GM08714 (cell line): ENCODE measurements around the gene PRSS1.
"Not testable (repeated sequence)": the region's sequence is repeated elsewhere in the genome, so short reads cannot be mapped to it uniquely, and the experiment has no call there.

Source experiments
- H3K4me3 ChIP-seq: fragments of 200-500 bp; sonication (Bioruptor generic); 2 replicates; pipeline ENCODE4 v1.5.1; 2014; ENCODE audit warnings: mild to moderate bottlenecking, low read length, inconsistent platforms
- ZNF274 ChIP-seq: IDR thresholded peaks from 2 replicates; pipeline ENCODE4 v1.6.1; 2012; ENCODE audit warnings: mild to moderate bottlenecking, low read depth, low read length

The PRSS1 gene

DNA sequence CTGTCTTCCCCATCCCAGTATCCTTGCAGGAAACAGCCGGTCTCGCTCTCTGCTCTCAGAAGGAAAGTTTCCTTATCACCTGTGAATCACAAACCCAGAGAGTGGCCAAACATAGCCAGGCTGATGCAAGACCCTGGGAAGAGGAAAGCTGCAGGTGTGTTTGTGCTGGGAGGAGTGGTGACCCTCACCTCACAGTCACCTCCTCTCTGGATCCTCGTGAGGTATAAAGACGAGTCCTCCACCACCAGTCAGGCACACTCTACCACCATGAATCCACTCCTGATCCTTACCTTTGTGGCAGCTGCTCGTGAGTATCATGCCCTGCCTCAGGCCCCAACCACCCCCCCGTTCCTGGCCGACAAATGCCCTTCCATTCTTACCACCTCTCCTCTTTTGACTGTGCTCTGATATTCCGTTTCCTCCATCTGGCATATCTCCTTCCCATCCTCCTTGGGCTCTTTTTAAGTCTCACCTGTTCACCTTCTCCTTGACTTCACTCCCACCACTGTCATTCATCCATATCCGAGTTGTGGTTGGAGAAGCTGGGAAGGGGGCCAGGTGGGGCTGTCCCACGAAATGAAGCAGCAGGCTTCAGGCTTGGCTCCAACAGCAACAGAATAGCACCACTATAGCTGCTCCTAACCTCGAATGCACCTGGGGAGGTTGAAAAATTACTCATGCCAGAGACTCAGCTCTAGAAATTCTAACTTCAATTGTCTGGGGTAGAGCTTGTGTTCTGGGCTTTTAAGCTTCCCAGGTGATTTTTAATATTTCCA is at the start of gene PRSS1:
TSS of gene PRSS1 (plus strand) at position 255 of the 776 bp plus-strand sequence. CDS start at position 268, 13 bp downstream.
- H3K4me3 ChIP-seq, result no peak within 1 kb of the TSS
- no peak for TF ChIP-seq ZNF274

GRCh38 chr7:142700935-142701334 is 48.3 kb upstream of the PRSS1 start:
- not testable (repeated sequence) for H3K4me3 ChIP-seq

- TF ChIP-seq ZNF274, result no peak
- no peak overlapping the region for H3K4me3 ChIP-seq
Observed at GRCh38 chr7:142703655-142704305, 45.5 kb upstream of the PRSS1 start.

DNA sequence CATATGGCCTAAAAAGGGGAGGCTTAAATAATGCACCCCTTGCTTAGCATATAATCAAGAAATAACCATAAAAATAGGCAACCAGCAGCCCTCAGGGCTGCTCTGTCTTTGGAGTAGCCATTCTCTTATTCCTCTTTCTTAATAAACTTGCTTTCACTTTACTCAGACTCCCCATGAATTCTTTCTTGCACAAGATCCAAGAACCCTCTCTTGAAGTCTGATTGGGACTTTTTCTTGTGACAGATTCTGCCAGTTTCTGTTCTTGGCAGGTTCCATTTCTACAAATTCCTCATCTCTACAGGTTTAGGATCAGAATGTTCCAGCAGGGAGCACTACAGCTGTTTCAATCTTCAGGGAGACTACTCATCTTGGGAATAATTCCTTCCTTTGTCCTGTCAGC is 40.5 kb upstream of the PRSS1 start:
- not testable (repeated sequence) for H3K4me3 ChIP-seq

DNA sequence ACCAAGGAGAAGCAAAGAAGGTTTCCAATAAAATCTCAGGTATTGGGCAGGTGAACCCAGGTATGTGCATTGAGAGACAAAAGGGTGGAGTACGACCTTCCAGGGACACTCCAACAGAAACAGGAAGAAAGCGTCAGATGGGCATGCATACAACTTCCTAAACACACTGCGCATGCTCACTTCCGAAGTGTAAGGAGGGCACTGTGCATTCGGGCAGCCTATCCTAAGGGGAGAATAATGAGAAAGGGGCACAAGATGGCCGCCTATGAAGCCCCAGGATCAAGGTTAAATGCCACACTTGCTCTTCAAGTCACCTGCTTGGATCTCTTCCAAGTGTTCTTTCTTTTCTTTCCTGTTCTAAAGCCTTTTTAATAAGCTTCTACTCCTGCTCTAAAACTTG is 39.4 kb upstream of the PRSS1 start:
- H3K4me3 ChIP-seq, result no peak overlapping the region
- TF ChIP-seq ZNF274, result no peak

DNA sequence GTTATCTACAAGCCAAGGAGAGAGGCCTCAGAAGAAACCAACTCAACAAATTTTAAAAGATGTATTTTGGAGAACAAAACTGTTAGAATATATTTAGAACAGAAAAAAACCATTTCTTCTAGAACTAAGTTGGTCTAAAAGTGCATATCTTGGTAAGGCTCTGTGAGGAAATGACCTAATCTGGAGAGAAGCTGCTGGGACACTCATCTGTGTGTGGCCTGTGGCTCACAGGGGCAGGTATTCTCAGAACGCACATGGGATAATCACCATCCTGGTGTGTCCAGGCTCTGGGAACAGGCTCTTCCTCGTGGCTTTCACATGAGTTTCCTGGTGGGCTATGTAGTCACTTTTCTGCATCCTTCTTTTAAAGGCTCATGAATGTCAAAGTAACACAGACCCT is 38.1 kb upstream of the PRSS1 start:
- no peak overlapping the region for H3K4me3 ChIP-seq
- TF ChIP-seq ZNF274, result no peak

DNA sequence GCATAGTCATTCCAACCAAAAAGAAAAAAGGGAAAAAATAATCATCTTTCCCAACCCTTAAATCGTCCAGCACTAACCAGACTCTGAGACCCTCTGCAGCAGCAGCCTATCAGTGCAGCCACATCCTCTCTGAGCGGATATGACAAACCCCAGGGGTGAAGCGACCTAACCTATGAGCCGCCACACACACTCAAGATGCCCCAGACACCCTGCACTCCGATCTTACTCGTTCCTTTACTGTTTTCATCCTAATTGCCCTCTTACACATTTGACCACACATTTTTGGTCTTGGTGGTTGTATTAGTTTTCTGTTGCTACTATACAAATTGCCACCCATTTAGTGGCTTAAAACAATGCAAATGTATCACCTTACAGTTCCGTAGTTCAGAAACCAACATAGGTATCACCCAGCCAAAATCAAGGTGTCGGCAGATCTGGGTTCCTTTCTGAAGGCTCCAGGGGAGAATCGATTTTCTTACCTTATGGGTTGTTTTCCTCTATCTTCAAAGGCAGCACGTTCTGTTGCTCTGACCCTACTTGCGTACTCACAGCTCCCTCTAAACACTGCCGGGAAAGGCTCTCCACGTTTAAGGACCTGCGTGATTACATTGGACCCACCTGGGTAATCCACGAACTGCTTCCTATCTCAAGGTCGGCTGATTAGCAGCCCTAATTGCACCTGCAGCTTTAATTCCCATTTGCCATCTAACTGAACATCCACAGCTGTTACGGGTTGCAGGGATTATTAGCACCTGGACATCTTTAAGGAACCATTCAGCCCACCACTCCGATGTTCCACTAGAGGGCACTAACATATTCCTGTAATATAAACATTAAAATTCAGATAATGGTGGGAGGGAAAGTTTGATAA is 37.3 kb upstream of the PRSS1 start:
- no peak overlapping the region; the same call in 1 of the 2 replicates for H3K4me3 ChIP-seq
- TF ChIP-seq ZNF274, result no peak

DNA sequence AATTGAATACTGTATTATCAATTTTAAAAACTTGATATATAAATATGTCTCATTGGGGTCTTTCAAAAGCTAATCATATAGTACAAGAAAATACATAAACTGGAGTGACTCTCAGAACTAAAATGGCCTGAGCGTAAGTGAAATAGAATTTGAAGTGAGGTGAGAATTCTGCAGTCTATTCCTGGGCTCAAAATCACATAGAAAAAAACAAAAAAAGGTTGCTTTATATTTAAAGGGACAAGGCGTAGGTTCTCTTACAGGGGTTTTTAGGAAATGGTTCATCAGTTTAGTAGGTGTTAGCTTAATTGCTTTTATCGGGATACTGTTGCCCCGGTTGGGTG is 36.7 kb upstream of the PRSS1 start:
- H3K4me3 ChIP-seq, result no peak overlapping the region
- no peak for TF ChIP-seq ZNF274

DNA sequence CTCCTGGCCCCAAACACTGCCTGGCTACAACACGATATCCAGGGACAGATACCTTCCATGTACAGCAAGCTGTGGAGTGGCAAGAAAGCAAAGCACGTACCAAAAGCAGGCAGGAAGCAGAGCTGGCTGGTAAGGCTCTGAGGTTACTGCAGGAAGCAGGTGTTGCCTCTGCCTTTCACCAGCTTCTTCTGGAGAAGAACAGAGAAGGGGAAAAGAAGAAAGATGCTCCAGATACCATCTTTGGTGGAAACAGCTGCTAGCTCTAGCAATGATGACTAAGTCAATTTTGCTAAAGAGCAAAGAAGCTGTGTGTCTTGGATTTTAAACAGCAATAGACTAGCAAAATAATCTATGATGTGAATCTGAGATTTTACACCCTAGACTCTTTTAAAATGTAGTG is 34.9 kb upstream of the PRSS1 start:
- TF ChIP-seq ZNF274, result no peak
- no peak overlapping the region for H3K4me3 ChIP-seq

- no peak for TF ChIP-seq ZNF274
Observed at GRCh38 chr7:142716596-142716995, 32.7 kb upstream of the PRSS1 start.

DNA sequence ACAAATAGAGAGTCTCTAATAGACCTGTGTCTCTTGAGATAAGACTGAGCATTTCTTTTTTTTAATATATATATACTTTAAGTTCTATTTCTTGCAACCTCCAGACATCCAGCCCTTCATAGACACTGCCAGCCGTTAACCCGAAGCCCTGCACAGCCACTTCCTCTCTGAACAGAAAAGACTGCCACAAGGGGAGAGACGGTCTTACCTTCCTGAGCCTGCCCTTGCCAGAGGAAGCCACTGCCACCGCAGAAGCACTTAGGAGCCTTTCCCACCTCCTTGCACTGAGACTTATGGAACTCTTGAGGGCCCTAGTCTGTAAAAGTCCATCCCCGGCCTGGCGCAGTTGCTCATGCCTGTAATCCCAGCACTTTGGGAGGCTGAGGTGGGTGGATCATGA is 31.8 kb upstream of the PRSS1 start:
- no peak overlapping the region for H3K4me3 ChIP-seq
- TF ChIP-seq ZNF274, result no peak

More at GRCh38 chr7:142716596-142716995, 32.7 kb upstream of the PRSS1 start:
- H3K4me3 ChIP-seq, result no peak overlapping the region

DNA sequence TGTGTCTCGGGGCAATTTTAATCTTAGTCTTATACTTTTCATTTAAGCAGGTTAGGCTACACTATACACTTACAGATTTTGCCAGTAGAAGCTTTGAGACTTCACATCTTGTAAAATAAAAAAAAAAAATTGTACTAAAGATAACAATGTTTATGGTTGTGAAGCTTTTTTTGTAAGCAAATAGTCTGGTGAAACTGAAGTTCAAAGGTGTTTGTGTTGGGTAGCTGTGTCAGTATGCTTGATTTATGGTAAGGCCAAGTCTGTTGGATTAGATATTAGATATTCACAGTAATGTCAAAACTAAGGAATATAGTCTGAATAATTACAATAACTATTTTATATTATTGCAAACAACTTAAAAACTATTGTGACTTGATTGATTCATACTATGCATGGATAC is 31.0 kb upstream of the PRSS1 start:
- H3K4me3 ChIP-seq, result no peak overlapping the region
- TF ChIP-seq ZNF274, result no peak

- TF ChIP-seq ZNF274, result no peak
- H3K4me3 ChIP-seq, result no peak overlapping the region
Observed at GRCh38 chr7:142720172-142720773, 29.0 kb upstream of the PRSS1 start.

- H3K4me3 ChIP-seq, result peak overlapping the region; percentile 28; the same call in 1 of the 2 replicates
- no peak for TF ChIP-seq ZNF274
Observed at GRCh38 chr7:142720986-142721385, 28.3 kb upstream of the PRSS1 start.

GRCh38 chr7:142722248-142722794 is 27.0 kb upstream of the PRSS1 start:
- H3K4me3 ChIP-seq, result peak overlapping the region; percentile 60; the same call in 1 of the 2 replicates
- TF ChIP-seq ZNF274, result no peak
